Ectodermal cell (in vitro differentiated cells): ENCODE measurements around the gene AGBL1.

Source experiments
- H3K27ac ChIP-seq: 2 replicates; pipeline ENCODE4 v1.7.0; 2013; ENCODE audit warnings: mild to moderate bottlenecking, low read depth, low read length; ENCODE audit not compliant: insufficient read depth, poor library complexity, severe bottlenecking
- H3K27me3 ChIP-seq: 2 replicates; pipeline ENCODE4 v1.7.0; 2013; ENCODE audit warnings: mild to moderate bottlenecking, low read length; ENCODE audit not compliant: insufficient read depth, control insufficient read depth, poor library complexity, severe bottlenecking
- H3K36me3 ChIP-seq: one replicate; pipeline ENCODE4 v1.7.0; 2013; ENCODE audit warnings: low read length; ENCODE audit not compliant: control insufficient read depth, insufficient read depth
- H3K4me1 ChIP-seq: one replicate; pipeline ENCODE4 v1.7.0; 2013; ENCODE audit warnings: low read length; ENCODE audit not compliant: control insufficient read depth, insufficient read depth
- H3K4me3 ChIP-seq: 2 replicates; pipeline ENCODE4 v1.7.0; 2013; ENCODE audit warnings: low read depth, low read length, control low read depth; ENCODE audit not compliant: insufficient read depth
- H3K9me3 ChIP-seq: 2 replicates; pipeline ENCODE4 v1.7.0; 2013; ENCODE audit warnings: mild to moderate bottlenecking, low read length, moderate library complexity; ENCODE audit not compliant: control insufficient read depth
- WGBS, 2 experiments: methylation state at CpG; one replicate each; pipeline ENCODE4 v1.1.7; 2013; ENCODE audit warnings: missing lambda C conversion rate in 2 of 2; 5-methylcytosine and 5-hydroxymethylcytosine counted together

AGBL1 gene

DNA sequence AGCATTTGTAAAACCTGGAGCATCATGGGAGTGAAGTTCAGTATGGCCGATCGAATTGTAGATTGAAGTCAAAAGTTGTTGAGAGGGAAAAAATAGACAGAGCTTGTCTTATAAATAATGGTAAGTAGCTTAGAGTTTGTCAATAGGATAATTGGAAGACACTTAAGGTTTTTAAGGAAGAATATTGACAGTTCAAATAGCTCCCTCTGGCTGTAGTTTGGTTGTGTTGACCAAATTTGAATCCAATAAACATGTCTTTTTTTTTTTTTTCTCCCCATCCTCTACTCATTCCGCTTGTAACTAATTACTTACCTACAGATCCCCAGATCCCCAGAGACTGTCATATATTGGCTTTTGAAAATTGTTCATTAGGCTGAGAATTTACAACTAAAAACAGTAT, 677.0 kb downstream of the AGBL1 start:
- no peaks in the 10 kb centered on the region for H3K9me3 ChIP-seq
- 96% methylated on average over 2 to 3 of the region's 3 CpGs for WGBS, 2 experiments
- no peak overlapping the region for H3K27ac ChIP-seq
- H3K27me3 ChIP-seq = no peaks in the 10 kb centered on the region
- H3K4me1 ChIP-seq = no peaks in the 10 kb centered on the region
- no peaks in the 10 kb centered on the region for H3K36me3 ChIP-seq
- no peak overlapping the region for H3K4me3 ChIP-seq

DNA sequence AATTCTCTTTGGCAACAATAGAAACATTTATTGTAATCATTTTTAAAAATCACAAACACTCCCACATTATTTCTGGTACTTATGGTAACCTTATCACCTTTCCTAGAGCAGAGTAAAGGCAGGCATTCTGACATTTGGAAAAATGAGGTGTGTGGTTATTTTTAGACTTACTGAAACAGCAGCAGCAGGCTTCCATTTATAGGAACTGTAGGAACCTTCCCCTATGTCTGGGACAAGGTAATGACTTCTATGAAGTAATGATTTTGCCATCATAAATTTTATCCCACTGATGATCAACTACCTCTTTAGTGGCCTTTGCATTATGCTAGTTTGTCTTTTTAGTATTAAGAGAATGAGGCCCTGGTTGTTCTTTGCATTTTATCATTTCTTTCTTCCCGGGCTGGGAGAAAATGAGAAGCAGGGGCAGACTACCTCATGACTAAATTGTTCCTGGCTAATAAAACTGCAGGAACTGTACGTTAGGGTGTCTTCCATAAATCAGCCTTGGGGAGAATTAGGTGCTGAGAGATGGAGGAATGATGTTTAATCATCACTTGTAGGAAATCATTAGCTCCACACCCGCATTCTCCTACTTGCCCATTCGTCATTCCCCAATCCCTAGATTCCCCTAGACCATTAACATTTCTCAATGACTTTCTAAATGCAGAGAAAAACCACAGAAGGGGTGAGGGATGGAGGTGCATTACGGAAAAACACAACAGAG, 680.3 kb downstream of the AGBL1 start:
- Histone ChIP-seq H3K4me1 (no peaks in the 10 kb centered on the region), H3K27me3 (no peaks in the 10 kb centered on the region), H3K4me3 (no peak overlapping the region), H3K9me3 (no peaks in the 10 kb centered on the region), H3K27ac (no peak overlapping the region), H3K36me3 (no peaks in the 10 kb centered on the region)
- 91 to 95% methylated on average over 5 of the region's 5 CpGs for WGBS, 2 experiments

DNA sequence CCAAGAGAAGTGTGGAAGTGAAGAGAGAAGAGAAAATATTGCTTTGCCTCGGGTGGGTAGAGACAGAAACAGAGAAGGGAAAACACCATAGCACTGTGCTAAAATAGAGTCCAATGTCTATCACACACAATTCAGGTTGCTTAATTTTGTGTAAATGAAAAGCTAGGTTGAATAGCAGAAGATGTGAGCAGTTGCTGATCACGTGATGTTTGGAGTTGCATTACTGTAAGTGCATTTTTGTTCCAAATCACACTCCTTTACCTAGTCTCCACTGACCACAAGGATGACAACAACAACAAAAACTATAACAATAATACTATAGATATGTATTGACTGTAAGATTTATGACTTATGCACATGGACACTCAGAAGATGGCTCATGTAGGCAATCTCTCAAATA, 683.2 kb downstream of the AGBL1 start:
- Histone ChIP-seq H3K4me3 (no peak overlapping the region), H3K9me3 (no peaks in the 10 kb centered on the region), H3K36me3 (no peaks in the 10 kb centered on the region), H3K4me1 (no peaks in the 10 kb centered on the region), H3K27me3 (no peaks in the 10 kb centered on the region), H3K27ac (no peak overlapping the region)
- 92% methylated on average over 2 of the region's 2 CpGs; no CpG with 5 or more reads in 1 of the 2 experiments for WGBS, 2 experiments

DNA sequence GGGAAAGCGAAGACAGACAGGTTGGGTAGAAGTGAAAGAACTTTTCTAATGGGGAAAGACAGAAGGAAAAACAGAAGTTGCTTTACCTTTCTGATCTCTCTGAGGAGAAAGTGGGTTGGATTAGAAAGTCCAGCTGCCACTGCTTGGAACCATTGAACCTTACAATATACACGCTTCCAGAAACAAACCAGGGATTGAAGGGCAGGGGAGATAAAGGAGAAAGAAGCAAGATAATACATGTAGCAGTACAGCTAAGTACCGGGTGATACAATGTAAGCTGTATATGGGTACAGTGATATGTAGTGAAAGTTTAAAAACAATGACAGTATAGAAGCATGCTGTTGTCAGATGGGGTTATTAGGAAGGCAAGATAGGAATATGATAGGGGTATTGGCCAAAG, 684.4 kb downstream of the AGBL1 start:
- Histone ChIP-seq H3K36me3 (no peaks in the 10 kb centered on the region), H3K9me3 (no peaks in the 10 kb centered on the region), H3K27me3 (no peaks in the 10 kb centered on the region), H3K4me1 (no peaks in the 10 kb centered on the region), H3K4me3 (no peak overlapping the region), H3K27ac (no peak overlapping the region)
- WGBS, 2 experiments = 94 to 95% methylated on average over 3 of the region's 3 CpGs

DNA sequence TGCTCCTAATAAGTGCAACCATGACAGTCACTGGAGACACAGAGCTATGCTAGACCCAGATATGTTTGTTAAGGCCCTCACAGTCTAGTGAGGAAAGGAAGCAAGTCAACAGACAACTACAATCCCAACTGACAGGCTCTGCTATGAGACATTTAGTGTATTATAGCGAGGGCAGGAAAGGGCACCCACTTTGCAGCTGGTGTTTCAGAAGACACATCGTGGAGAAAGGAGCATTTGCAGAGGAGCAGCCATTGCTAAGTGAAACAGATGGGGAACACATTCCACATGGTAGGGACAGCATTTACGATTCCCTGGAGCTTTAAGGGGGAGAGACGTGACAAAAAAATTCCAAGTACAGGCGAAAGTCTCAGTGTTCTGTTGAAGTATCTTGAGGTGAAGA, 685.6 kb downstream of the AGBL1 start:
- H3K36me3 ChIP-seq = no peaks in the 10 kb centered on the region
- WGBS, 2 experiments = 93 to 96% methylated on average over 5 of the region's 5 CpGs
- H3K4me3 ChIP-seq = no peak overlapping the region
- H3K9me3 ChIP-seq = no peaks in the 10 kb centered on the region
- H3K27ac ChIP-seq = no peak overlapping the region
- H3K4me1 ChIP-seq = no peaks in the 10 kb centered on the region
- H3K27me3 ChIP-seq = no peaks in the 10 kb centered on the region

DNA sequence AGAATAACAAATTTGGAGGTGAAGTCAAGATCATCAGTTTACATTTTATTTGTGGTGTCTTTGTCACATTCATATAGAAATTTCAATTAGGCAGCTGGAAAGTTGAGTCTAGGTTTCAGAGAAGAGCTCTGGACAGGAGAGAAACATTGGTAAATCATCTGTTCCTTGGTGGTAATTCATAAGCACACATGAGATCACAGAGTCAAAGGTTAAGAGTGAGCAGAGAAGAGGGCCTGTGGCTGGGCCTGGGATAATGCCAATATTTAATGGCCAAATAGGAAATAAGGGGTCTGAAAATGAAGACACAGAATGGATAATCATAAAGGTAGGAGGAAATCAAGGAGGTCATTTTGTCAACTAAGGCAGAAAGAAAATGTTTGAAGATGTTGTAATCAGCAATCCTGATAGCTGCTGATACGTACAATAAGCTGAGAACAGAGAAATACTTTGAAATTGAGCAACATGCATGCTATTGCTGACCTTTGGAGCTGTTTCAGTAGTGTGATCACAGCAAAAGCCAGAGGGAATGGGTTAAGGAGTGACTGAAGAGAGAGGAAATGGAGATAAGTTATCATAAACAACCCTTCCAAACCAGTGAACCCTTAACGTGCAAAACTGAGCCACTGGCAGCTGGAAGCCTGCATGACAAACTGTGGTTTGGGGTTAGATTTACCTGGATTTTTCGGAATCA, 692.8 kb downstream of the AGBL1 start:
- no peak overlapping the region for H3K4me3 ChIP-seq
- WGBS, 2 experiments = 89 to 96% methylated on average over 3 of the region's 3 CpGs
- H3K27me3 ChIP-seq = no peaks in the 10 kb centered on the region
- no peaks in the 10 kb centered on the region for H3K9me3 ChIP-seq
- no peak overlapping the region for H3K27ac ChIP-seq
- H3K4me1 ChIP-seq = no peaks in the 10 kb centered on the region
- H3K36me3 ChIP-seq = no peaks in the 10 kb centered on the region

DNA sequence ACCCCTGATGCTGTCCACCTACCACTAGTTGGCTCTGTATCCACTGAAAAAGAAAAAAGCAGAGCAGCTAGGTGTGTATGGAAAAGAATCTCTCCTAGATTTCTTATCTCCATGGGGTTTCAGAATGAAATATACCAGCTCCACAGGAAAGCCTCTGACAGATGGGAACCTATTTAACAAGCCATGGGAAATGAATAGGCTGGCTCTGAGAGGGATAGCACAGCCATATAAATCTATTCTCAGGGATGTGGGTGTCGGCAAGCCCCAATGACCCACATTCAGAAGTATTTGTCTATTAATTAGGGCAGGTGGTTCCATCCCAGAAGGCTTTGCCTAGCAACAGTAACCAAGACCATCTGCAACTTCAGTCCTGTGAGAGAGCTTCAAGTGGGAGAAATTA, 694.1 kb downstream of the AGBL1 start:
- Histone ChIP-seq H3K4me1 (no peaks in the 10 kb centered on the region), H3K27ac (no peak overlapping the region), H3K9me3 (no peaks in the 10 kb centered on the region), H3K27me3 (no peaks in the 10 kb centered on the region), H3K36me3 (no peaks in the 10 kb centered on the region), H3K4me3 (no peak overlapping the region)
- 100% methylated on average over 1 of the region's 1 CpG for WGBS, 2 experiments

DNA sequence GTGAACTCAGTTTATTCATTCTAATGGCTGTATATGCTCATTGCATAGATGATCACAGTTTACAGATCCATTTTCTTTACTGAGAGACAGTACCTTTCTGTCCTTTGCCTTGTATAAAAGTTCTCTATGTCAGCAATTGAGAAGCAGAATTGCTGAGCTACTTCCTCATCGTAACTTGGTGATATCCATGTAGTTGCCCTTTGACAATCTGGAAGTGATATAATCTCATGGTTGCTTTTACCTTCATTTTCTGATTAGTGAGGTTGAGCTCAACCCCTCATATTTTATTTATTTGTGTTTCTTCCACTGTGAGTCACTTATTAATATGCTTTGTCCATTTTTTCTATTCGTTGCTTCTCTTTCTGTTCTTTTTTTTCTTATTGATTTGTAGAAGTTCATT, 696.5 kb downstream of the AGBL1 start:
- H3K4me3 ChIP-seq = no peak overlapping the region
- 99 to 100% methylated on average over 1 to 2 of the region's 2 CpGs for WGBS, 2 experiments

DNA sequence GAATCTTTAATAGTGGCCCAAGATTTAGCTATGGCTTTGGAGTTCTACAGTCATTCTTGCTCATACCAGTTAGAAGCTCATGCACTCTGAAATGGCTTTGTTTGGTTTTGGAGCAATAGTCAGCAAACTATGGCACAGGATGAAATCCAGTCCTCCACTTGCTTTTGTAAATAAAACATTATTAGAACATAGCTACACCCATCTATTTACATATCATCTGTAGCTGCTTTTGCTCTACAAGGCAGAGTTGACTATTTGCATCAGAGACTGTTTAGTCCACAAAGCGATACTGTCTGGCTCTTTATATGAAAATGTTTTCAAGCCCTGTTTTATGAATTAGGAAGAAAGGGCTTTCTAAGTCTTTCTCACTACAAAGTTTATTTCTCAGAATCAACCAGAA, 716.9 kb downstream of the AGBL1 start:
- H3K27me3 ChIP-seq = no peaks in the 10 kb centered on the region
- H3K4me1 ChIP-seq = no peaks in the 10 kb centered on the region
- WGBS, 2 experiments = 100% methylated on average over 1 of the region's 1 CpG; no CpG with 5 or more reads in 1 of the 2 experiments
- no peak overlapping the region for H3K27ac ChIP-seq
- H3K9me3 ChIP-seq = no peaks in the 10 kb centered on the region
- no peak overlapping the region for H3K4me3 ChIP-seq
- no peaks in the 10 kb centered on the region for H3K36me3 ChIP-seq

More for the DNA sequence above, 696.5 kb downstream of the AGBL1 start:
- Histone ChIP-seq H3K9me3 (no peaks in the 10 kb centered on the region), H3K27me3 (no peaks in the 10 kb centered on the region), H3K36me3 (no peaks in the 10 kb centered on the region), H3K27ac (no peak overlapping the region), H3K4me1 (no peaks in the 10 kb centered on the region)

DNA sequence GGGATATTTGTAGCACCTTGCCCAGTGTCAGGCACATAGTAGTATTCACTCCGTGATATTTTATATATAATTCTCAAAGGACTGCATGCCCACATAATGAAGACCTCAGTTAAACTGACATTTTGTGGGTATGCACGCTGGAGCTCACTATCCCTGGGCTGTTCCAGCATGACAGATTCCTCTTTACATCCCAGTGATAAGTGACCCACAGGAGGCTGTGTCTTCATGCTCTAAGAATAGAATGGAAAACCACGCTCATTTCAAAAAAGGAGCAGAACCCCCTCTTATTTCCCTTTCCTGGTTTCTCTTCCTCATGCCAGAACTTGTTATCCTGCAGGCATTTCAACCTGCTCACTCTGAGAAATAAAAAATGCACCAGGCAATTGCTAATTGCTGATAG, 717.5 kb downstream of the AGBL1 start:
- Histone ChIP-seq H3K9me3 (no peaks in the 10 kb centered on the region), H3K4me1 (no peaks in the 10 kb centered on the region), H3K27ac (no peak overlapping the region), H3K4me3 (no peak overlapping the region), H3K36me3 (no peaks in the 10 kb centered on the region), H3K27me3 (no peaks in the 10 kb centered on the region)
- WGBS, 2 experiments = 93 to 95% methylated on average over 3 of the region's 3 CpGs
